ENCODE data around the gene SERAC1.
"Not testable (repeated sequence)": the region's sequence is repeated elsewhere in the genome, so short reads cannot be mapped to it uniquely, and the experiment has no call there.

Gene SERAC1

DNA sequence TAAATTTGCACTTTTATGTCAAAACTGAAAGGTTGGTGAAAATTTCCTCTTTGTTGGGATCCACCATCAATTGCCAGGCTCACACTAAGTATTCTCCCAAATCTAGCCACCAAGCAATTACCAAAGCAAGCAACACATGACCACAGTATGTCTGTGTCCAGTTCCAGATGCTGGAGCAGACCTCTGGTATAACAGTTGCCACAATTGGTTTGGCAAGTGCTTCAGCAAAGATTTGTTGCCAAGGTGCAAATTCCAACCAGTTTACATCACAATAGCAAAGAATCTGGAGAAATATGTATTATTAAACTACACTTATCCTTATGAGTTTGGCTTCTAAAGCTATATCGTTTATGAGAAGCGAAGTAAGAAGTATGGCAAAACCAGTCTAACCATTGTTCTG, 6.5 kb upstream of the SERAC1 start:
- H3K4me3 ChIP-seq (ENCODE audit: low read depth, low read length), result no peak overlapping the region
- peak; percentile 86 for DNase-seq (ENCODE audit: low read depth, low spot score)
- TF ChIP-seq, protein P1, sequence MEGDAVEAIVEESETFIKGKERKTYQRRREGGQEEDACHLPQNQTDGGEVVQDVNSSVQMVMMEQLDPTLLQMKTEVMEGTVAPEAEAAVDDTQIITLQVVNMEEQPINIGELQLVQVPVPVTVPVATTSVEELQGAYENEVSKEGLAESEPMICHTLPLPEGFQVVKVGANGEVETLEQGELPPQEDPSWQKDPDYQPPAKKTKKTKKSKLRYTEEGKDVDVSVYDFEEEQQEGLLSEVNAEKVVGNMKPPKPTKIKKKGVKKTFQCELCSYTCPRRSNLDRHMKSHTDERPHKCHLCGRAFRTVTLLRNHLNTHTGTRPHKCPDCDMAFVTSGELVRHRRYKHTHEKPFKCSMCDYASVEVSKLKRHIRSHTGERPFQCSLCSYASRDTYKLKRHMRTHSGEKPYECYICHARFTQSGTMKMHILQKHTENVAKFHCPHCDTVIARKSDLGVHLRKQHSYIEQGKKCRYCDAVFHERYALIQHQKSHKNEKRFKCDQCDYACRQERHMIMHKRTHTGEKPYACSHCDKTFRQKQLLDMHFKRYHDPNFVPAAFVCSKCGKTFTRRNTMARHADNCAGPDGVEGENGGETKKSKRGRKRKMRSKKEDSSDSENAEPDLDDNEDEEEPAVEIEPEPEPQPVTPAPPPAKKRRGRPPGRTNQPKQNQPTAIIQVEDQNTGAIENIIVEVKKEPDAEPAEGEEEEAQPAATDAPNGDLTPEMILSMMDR (IDR thresholded peaks at IDR 0.05; ENCODE audit: insufficient read depth, low read length, missing control alignments), result no peak
- CTCF ChIA-PET, result no interaction called here
- POLR2A ChIA-PET, result no interaction called here

DNA sequence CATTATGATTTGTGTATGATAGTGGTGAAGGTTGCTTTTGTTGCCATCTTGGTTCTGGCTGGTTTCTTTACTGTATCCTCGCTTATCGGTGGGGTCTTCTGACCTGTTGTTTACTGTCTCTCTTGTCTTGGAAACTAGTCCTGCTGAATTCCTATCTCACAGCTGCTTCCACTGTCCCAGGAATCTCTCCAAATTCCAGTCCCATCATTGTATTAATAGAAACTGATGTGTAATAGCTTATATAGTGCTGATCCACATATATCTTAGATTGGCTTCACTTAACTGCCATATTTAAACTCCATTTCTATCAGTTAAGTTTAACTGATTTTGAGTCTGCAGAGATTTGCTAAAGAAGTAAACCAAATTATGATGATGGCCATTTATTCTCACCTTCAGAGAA, 6.0 kb upstream of the SERAC1 start:
- ChIA-PET CTCF (no interaction called here), POLR2A (no interaction called here)
- no peak for DNase-seq (ENCODE audit: low read depth, low spot score)

DNA sequence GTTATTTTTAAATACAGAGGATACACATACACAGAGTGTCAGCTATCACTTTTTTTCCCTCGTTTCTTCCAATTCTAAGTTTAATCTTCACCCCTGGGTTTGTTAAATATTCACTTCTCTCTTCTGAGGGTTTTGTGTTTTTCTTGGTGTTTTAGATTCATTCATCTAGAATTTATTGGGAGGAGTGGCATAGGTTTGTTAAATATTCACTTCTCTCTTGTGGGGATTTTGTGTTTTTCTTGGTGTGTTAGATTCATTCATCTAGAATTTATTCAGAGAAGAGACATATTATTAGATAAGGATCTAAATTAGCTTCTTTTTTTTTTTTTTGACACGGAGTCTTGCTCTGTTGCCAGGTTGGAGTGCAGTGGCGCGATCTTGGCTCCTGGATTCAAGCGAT, 3.9 kb upstream of the SERAC1 start:
- H3K4me3 ChIP-seq (ENCODE audit: low read depth, low read length), result no peak overlapping the region
- ChIA-PET POLR2A (no interaction called here), CTCF (no interaction called here)
- TF ChIP-seq, protein P1 (IDR thresholded peaks at IDR 0.05; ENCODE audit: insufficient read depth, low read length, missing control alignments), result no peak
- no peak for DNase-seq (ENCODE audit: low read depth, low spot score)

More for the DNA sequence above, 6.0 kb upstream of the SERAC1 start:
- no peak overlapping the region for H3K4me3 ChIP-seq (ENCODE audit: low read depth, low read length)
- TF ChIP-seq, protein P1 (IDR thresholded peaks at IDR 0.05; ENCODE audit: insufficient read depth, low read length, missing control alignments), result no peak

DNA sequence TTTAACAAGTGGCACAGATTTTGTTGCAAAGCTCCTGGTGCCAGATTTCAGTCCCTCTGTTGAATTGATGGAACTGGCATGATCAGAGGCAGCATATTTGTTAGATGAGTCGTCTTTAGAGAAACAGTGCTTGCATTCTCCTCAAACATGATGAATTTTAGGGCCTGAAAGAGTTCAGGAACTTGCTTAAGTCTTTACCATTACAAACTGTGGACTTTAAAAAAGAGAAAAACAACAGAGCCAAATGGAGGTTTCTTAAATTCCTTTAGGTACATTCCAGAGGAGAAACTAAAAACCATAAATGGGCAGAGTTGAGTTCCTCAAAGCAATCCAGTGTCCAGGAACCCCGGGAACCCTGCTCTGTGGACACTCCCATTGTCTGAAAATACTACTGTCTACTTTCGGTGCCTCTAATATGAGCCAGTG, 2.6 kb upstream of the SERAC1 start:
- peak; percentile 90 for DNase-seq (ENCODE audit: low read depth, low spot score)
- ChIA-PET CTCF (no interaction called here), POLR2A (no interaction called here)
- TF ChIP-seq, protein P1 (IDR thresholded peaks at IDR 0.05; ENCODE audit: insufficient read depth, low read length, missing control alignments), result no peak
- no peak overlapping the region for H3K4me3 ChIP-seq (ENCODE audit: low read depth, low read length)

DNA sequence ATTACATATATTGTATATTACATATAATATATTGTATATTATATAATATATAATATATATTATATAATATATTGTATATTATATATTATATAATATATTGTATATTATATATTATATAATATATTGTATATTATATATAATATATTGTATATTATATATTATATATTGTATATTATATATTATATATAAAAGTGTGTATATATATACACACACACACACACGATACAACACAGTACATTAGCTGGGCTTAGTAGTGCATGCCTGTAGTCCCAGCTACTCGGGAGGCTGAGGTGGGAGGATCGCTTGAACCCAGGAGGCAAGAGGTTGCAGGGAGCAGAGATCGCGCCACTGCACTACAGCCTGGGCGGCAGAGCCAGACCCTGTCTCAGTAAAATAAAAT, 1.6 kb upstream of the SERAC1 start:
- POLR2A ChIA-PET; H3K4me3 ChIP-seq (ENCODE audit: low read depth, low read length); DNase-seq (ENCODE audit: low read depth, low spot score); CTCF ChIA-PET: not testable (repeated sequence)

DNA sequence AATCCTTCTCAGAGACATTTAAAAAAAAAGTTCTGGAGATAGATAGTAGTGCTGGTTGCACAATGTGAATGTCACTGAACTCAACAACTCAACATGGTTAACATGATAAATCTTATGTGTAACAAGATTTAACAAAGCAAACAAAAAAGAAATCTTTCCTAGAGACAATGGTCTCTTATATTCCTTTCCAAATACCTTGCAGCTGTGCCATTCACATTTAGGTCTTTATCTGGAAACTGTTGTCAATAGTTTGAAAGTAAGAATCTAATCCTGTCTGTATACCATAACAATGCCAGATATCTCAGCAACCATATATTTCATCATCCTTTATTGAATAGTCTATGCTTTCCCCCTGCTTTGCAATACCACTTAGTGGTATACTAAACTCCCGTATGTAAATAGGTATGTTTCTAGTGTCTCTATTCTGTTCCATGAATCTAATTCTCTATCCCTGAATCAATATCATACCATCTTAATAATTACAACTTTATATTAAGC, 2.1 kb downstream of the SERAC1 start:
- TF ChIP-seq, protein P1 (IDR thresholded peaks at IDR 0.05; ENCODE audit: insufficient read depth, low read length, missing control alignments), result no peak
- CTCF ChIA-PET, result interaction anchor here (1.2 kb wide), 1 partner anchor 55 kb away, joined by 3 read pairs; no protein-coding TSS in a partner anchor
- no peak for DNase-seq (ENCODE audit: low read depth, low spot score)
- no peak overlapping the region for H3K4me3 ChIP-seq (ENCODE audit: low read depth, low read length)
- POLR2A ChIA-PET, result interaction anchor here (1.5 kb wide), 1 partner anchor 16 kb away, joined by 3 read pairs; no protein-coding TSS in a partner anchor

DNA sequence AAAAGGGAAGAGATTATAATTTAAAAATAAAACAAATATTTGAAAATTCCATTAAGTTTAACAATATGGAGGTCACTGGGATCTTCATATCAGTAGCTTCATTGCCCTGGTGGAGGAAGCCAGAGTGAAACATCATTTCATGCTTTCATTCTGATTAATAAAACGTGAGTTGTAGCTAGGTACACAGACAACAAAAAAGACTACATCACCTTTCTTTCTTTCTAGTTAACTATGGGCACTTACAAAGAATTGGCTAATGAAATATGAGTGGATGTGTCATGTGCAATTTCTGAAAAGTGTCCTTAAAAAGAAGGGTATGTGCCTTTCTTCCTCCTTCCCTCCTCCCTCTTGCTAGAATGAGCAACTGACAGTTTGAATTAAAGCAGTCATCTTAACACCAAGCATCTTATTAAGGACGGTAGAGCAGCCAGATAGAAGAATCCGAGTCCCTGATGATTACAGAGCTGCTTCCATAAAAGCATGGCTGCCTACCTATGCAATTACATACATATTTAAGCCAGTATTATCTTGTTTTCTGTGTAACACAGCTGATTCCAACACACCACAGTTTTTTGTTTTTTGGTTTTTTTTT, 3.4 kb downstream of the SERAC1 start:
- H3K4me3 ChIP-seq (ENCODE audit: low read depth, low read length), result no peak overlapping the region
- TF ChIP-seq, protein P1 (IDR thresholded peaks at IDR 0.05; ENCODE audit: insufficient read depth, low read length, missing control alignments), result no peak
- POLR2A ChIA-PET, result interaction anchor here (1.5 kb wide), 1 partner anchor 15 kb away, joined by 3 read pairs; no protein-coding TSS in a partner anchor
- CTCF ChIA-PET, result interaction anchor here (1.6 to 2.3 kb wide), 2 partner anchors 15 to 31 kb away, joined by 3 to 9 read pairs; no protein-coding TSS in a partner anchor
- no peak for DNase-seq (ENCODE audit: low read depth, low spot score)
